Thyroid gland (tissue), 4 donors: ENCODE measurements around the gene CTBP1. TPM values are rescaled to one million over a fixed set of nuclear protein-coding genes. Genes with fewer than 3 reads are reported as not detected.

Source experiments
- DNase-seq, 2 donors: peaks; one replicate each; pipeline ENCODE4 v3.0.0-alpha.2; 2019
- H3K27ac ChIP-seq, 3 donors: fragments of 200-600 bp; sonication (generic); 1 replicate in 2 of 3; 2 replicates in 1 of 3; pipeline ENCODE4 v1.5.1; 2016 to 2019; ENCODE audit warnings: mild to moderate bottlenecking in 1 of 3, moderate library complexity in 1 of 3
- H3K27me3 ChIP-seq: fragments of 200-600 bp; sonication (generic); one replicate; pipeline ENCODE4 v1.5.1; 2019
- H3K36me3 ChIP-seq, 2 donors: fragments of 200-600 bp; sonication (generic); one replicate each; pipeline ENCODE4 v1.5.1; 2016 to 2019
- H3K4me1 ChIP-seq, 2 donors: fragments of 200-600 bp; sonication (generic); one replicate each; pipeline ENCODE4 v1.5.1; 2017 to 2019
- H3K4me3 ChIP-seq, 3 donors: fragments of 200-600 bp; sonication (generic); replicated peaks in 1 of 3; 1 replicate in 2 of 3; 2 replicates in 1 of 3; pipeline ENCODE4 v1.5.1; 2016; ENCODE audit warnings: mild to moderate bottlenecking in 1 of 3
- H3K9me3 ChIP-seq: fragments of 200-600 bp; sonication (generic); one replicate; pipeline ENCODE4 v1.5.1; 2017
- CTCF ChIP-seq, 6 experiments: fragments of 200-600 bp in 3 of 6; fragments of 450-650 bp in 3 of 6; sonication (generic) in 3 of 6; IDR thresholded peaks; one replicate each; pipeline ENCODE4 v1.5.1; 2016 to 2019; ENCODE audit warnings: antibody characterized with exemption in 6 of 6, mild to moderate bottlenecking in 2 of 6, inconsistent platforms in 1 of 6, moderate library complexity in 1 of 6
- POLR2A ChIP-seq, 2 donors: fragments of 450-650 bp; IDR thresholded peaks; one replicate each; pipeline ENCODE4 v1.6.1; 2017; ENCODE audit warnings: antibody characterized with exemption in 2 of 2, mild to moderate bottlenecking in 2 of 2, moderate library complexity in 1 of 2
- WGBS, 2 donors: methylation state at CpG; one replicate each; pipeline ENCODE4 v1.1.5; 2017; 5-methylcytosine and 5-hydroxymethylcytosine counted together
- intact Hi-C: fragments of 100-400 bp; cut with DNase I; formaldehyde crosslinking; loops from one replicate; pipeline ENCODE4 v1.15.1; 2023
- total RNA-seq, 4 donors: library from RNA; depleted of rRNA; stranded (reverse); fragments of >200 nt; gene quantifications; one replicate each; pipeline ENCODE4 v1.2.3, GENCODE V29; 2016

CTBP1 gene
- total RNA-seq, 4 donors from 2014 or later = 102 to 226 (median 177) TPM

GRCh38 chr4:1250527-1250812 lies 1.5 kb upstream of the CTBP1 start:
- intact Hi-C loops = loop anchor here (2.0 kb wide), 1 partner anchor 94 kb away; no protein-coding TSS in a partner anchor
- Histone ChIP-seq H3K36me3 (no peaks in the 10 kb centered on the region), H3K27ac (no peak overlapping the region), H3K27me3 (no peaks in the 10 kb centered on the region), H3K4me1 (peaks cover 27 to 34% of the 10 kb centered on the region in 2 donors), H3K4me3 (no peak overlapping the region), H3K9me3 (no peaks in the 10 kb centered on the region)
- DNase-seq = no peak
- TF ChIP-seq CTCF (IDR thresholded peaks at IDR 0.05) = no peak
- no peak for TF ChIP-seq POLR2A (IDR thresholded peaks at IDR 0.05)
- WGBS, 2 donors = 97 to 99% methylated on average over 7 of the region's 7 CpGs

- no peak for TF ChIP-seq CTCF (IDR thresholded peaks at IDR 0.05)
- TF ChIP-seq POLR2A (IDR thresholded peaks at IDR 0.05) = no peak
- Histone ChIP-seq H3K4me3 (peak overlapping the region; percentile 72 to 95 (median 77)), H3K9me3 (no peaks in the 10 kb centered on the region), H3K36me3 (no peaks in the 10 kb centered on the region), H3K27ac (peak overlapping the region; percentile 86 to 94 (median 89)), H3K4me1 (peaks cover 28 to 39% of the 10 kb centered on the region in 2 donors), H3K27me3 (no peaks in the 10 kb centered on the region)
- intact Hi-C loops = loop anchor here (2.0 kb wide), 1 partner anchor 95 kb away; no protein-coding TSS in a partner anchor
- 41 to 72% methylated on average over 17 to 37 of the region's 39 CpGs for WGBS, 2 donors
- DNase-seq = peak; percentile 31 to 32
Measured at GRCh38 chr4:1249731-1250526, 999 bp upstream of the CTBP1 start.

DNA sequence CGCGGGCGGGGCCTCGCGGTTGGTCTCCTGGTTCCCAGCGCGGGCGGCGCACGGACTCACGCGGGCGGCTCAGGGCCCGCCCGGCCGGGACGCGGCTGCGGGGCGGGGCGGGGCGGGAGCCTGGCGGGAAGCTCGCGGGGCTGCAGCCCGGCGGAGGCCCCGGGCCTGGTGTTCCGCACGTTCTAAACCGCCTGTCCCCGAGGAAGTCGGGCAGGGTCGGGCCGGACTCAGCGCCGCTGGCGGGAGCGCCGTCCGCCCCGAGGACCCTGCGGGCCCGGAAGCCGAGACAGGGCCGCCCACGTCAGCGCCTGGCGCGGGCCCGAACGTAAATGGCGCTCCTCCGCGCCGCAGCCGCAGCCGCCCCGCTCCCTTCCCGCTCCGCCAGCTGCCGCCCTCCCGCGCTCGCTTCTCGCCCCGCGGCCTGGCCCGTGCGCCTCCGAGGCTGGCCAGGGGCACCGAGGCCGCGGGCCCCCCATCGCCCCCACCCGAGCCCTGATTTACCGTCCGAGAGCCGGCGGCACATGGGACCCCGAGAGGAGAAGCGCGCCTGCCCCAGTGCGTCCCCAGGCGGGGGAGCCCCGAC lies 309 bp upstream of the CTBP1 start:
- peak overlapping the region; percentile 72 to 95 (median 77) for H3K4me3 ChIP-seq
- no peaks in the 10 kb centered on the region for H3K9me3 ChIP-seq
- no peaks in the 10 kb centered on the region for H3K27me3 ChIP-seq
- H3K4me1 ChIP-seq = peaks cover 35 to 46% of the 10 kb centered on the region in 2 donors
- TF ChIP-seq POLR2A (IDR thresholded peaks at IDR 0.05) = peak in 1 of 2 donors; percentile 47
- TF ChIP-seq CTCF (IDR thresholded peaks at IDR 0.05) = no peak
- 0% methylated on average over 6 to 45 of the region's 86 CpGs for WGBS, 2 donors
- no peaks in the 10 kb centered on the region for H3K36me3 ChIP-seq
- H3K27ac ChIP-seq = peak overlapping the region; percentile 86 to 94 (median 89)
- DNase-seq = peak; percentile 87 to 88
- intact Hi-C loops = no loop called here

DNA sequence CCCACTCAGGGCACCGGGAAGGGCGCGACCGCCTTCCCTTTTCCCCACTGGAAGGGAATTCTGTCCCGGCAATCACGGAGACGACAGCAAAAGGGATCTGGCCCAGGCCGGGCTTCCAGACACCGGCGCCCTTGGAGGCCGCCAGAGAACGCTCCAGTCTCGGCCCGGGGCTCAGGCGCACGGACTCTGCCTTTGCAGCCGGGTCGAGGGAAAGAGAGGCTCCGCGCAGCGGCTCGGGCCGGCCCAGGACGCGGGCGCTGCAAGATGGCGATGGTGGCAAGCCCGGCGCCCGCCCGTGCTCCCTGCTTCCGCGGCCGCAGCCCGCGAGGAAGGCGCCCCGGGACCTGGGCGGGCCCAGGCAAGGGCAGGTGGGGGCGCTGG lies 1.1 kb downstream of the CTBP1 start:
- DNase-seq = no peak
- H3K27me3 ChIP-seq = no peaks in the 10 kb centered on the region
- H3K4me3 ChIP-seq = peak overlapping the region; percentile 79 to 93 (median 87)
- no peaks in the 10 kb centered on the region for H3K9me3 ChIP-seq
- peaks cover 40 to 58% of the 10 kb centered on the region in 2 donors for H3K4me1 ChIP-seq
- TF ChIP-seq POLR2A (IDR thresholded peaks at IDR 0.05) = no peak
- TF ChIP-seq CTCF (IDR thresholded peaks at IDR 0.05) = no peak
- H3K27ac ChIP-seq = peak overlapping the region; percentile 94 to 95 (median 94)
- 0% methylated on average over 7 of the region's 40 CpGs; no CpG with 5 or more reads in 1 of the 2 donors for WGBS, 2 donors
- intact Hi-C loops = no loop called here
- no peaks in the 10 kb centered on the region for H3K36me3 ChIP-seq
